A549 (cell line): ENCODE results near the gene IL20RA. TPM values are rescaled to one million over a fixed set of nuclear protein-coding genes. Genes with fewer than 3 reads are reported as not detected.

Experiments used
- ATAC-seq, 2 experiments: fragments of 200-7000 bp in 1 of 2; fragments of >200 bp in 1 of 2; cut with Nextera tagmentation in 1 of 2; cut with Tn5 transposase in 1 of 2; 3 replicates each; pipeline versions ENCODE4 v1.8.0 to v1.9.1; 2018 to 2020; ENCODE audit warnings: mild to moderate bottlenecking in 1 of 2, moderate library complexity in 1 of 2
- CTCF ChIA-PET: fragments of 300-600 bp; sonication (Branson Sonifier 250); formaldehyde crosslinking; extraction: SDS; loops from one replicate; lab custom pipeline; 2021; ENCODE audit warnings: antibody characterized with exemption, inconsistent platforms; lab: Yijun Ruan, JAX
- POLR2A ChIA-PET: fragments of 350-600 bp; formaldehyde crosslinking; extraction: SDS; loops from one replicate; lab custom pipeline; 2021; ENCODE audit warnings: antibody characterized with exemption, inconsistent platforms; lab: Yijun Ruan, JAX
- DNase-seq, 2 experiments: peaks; one replicate each; pipeline versions ENCODE4 v3.0.0 to v3.0.0-alpha.2; 2011 to 2016; ENCODE audit warnings: low read depth in 1 of 2, low spot score in 1 of 2
- FAIRE-seq: peaks from 2 replicates; lab custom pipeline; 2011; peaks lifted over from hg19 to GRCh38; lab: Jason Lieb, UNC
- H3K27ac ChIP-seq, 2 experiments: fragments of >200 bp; sonication (Bioruptor Twin); formaldehyde crosslinking; 3 replicates each; pipeline ENCODE4 v1.5.1; 2016 to 2017
- H3K4me1 ChIP-seq: fragments of >200 bp; sonication (Bioruptor Twin); formaldehyde crosslinking; 3 replicates; pipeline ENCODE4 v1.6.1; 2016
- H3K4me2 ChIP-seq: fragments of >200 bp; sonication (Bioruptor Twin); formaldehyde crosslinking; 3 replicates; pipeline ENCODE4 v1.6.1; 2016
- H3K4me3 ChIP-seq: fragments of >200 bp; sonication (Bioruptor Twin); formaldehyde crosslinking; 3 replicates; pipeline ENCODE4 v1.5.1; 2016
- H3K9me3 ChIP-seq: fragments of >200 bp; sonication (Bioruptor Twin); formaldehyde crosslinking; 3 replicates; pipeline ENCODE4 v1.6.1; 2016
- CEBPB ChIP-seq, 2 experiments: fragments of >200 bp in 1 of 2; sonication (Bioruptor Twin) in 1 of 2; formaldehyde crosslinking in 1 of 2; IDR thresholded peaks; 2 replicates each; pipeline ENCODE4 v1.6.1; 2012 to 2016
- CHD4 ChIP-seq: fragments of 200-600 bp; sonication (generic); IDR thresholded peaks from 2 replicates; pipeline ENCODE4 v1.6.1; 2016; ENCODE audit warnings: antibody characterized with exemption, mild to moderate bottlenecking, borderline replicate concordance
- EHF ChIP-seq: fragments of 250-450 bp; sonication (Bioruptor Pico); IDR thresholded peaks from 2 replicates; pipeline ENCODE4 v1.5.0; 2020; ENCODE audit warnings: mild to moderate bottlenecking
- EHMT2 ChIP-seq: fragments of 200-600 bp; sonication (generic); IDR thresholded peaks from 2 replicates; pipeline ENCODE4 v1.6.1; 2016; ENCODE audit warnings: antibody characterized with exemption, low read depth, mild to moderate bottlenecking, moderate library complexity
- ELK1 ChIP-seq: fragments of 150-350 bp; IDR thresholded peaks from 2 replicates; pipeline ENCODE4 v1.6.1; 2014; ENCODE audit warnings: low read depth, mild to moderate bottlenecking, low read length
- HDAC2 ChIP-seq: fragments of 200-600 bp; sonication (generic); IDR thresholded peaks from 2 replicates; pipeline ENCODE4 v1.6.1; 2016
- HMGXB4 ChIP-seq: fragments of 250-450 bp; sonication (Bioruptor Pico); IDR thresholded peaks from 2 replicates; pipeline ENCODE4 v1.5.0; 2021; ENCODE audit warnings: mild to moderate bottlenecking, moderate library complexity, borderline replicate concordance
- HOXA7 ChIP-seq: fragments of 250-450 bp; sonication (Bioruptor Pico); IDR thresholded peaks from 2 replicates; pipeline ENCODE4 v1.5.0; 2020; ENCODE audit warnings: mild to moderate bottlenecking, moderate library complexity
- HOXB13 ChIP-seq: fragments of 250-450 bp; sonication (Bioruptor Pico); IDR thresholded peaks from 2 replicates; pipeline ENCODE4 v1.5.0; 2020; ENCODE audit warnings: low read depth, mild to moderate bottlenecking, moderate library complexity
- HOXB5 ChIP-seq: fragments of 250-450 bp; sonication (Bioruptor Pico); IDR thresholded peaks from 2 replicates; pipeline ENCODE4 v1.5.0; 2020; ENCODE audit warnings: mild to moderate bottlenecking, moderate library complexity
- JUNB ChIP-seq: fragments of >200 bp; sonication (Bioruptor Twin); formaldehyde crosslinking; IDR thresholded peaks from 2 replicates; pipeline ENCODE4 v1.6.1; 2016
- KDM1A ChIP-seq: fragments of 200-600 bp; sonication (generic); IDR thresholded peaks from 2 replicates; pipeline ENCODE4 v1.6.1; 2016; ENCODE audit warnings: low read depth, mild to moderate bottlenecking
- KDM5A ChIP-seq: fragments of 200-600 bp; sonication (generic); IDR thresholded peaks from 2 replicates; pipeline ENCODE4 v1.6.1; 2016; ENCODE audit warnings: antibody characterized with exemption, mild to moderate bottlenecking
- MAZ ChIP-seq: fragments of 150-350 bp; IDR thresholded peaks from 2 replicates; pipeline ENCODE4 v1.6.1; 2014; ENCODE audit warnings: antibody characterized with exemption, low read depth, low read length, borderline replicate concordance
- MYC ChIP-seq: IDR thresholded peaks from 2 replicates; pipeline ENCODE4 v1.6.1; 2012; ENCODE audit warnings: mild to moderate bottlenecking, inconsistent platforms, low read length, improper control_type of control experiment, borderline replicate concordance
- NFE2L2 ChIP-seq: fragments of 150-350 bp; conservative IDR thresholded peaks from 2 replicates; pipeline ENCODE4 v1.6.1; 2014; ENCODE audit warnings: low read length
- NPAS2 ChIP-seq: fragments of 250-450 bp; sonication (Bioruptor Pico); IDR thresholded peaks from 2 replicates; pipeline ENCODE4 v1.8.0; 2022; ENCODE audit warnings: mild to moderate bottlenecking, moderate library complexity, borderline replicate concordance
- PBX3 ChIP-seq: IDR thresholded peaks from 2 replicates; pipeline ENCODE4 v1.6.1; 2012
- PHF8 ChIP-seq: fragments of 200-600 bp; sonication (generic); IDR thresholded peaks from 2 replicates; pipeline ENCODE4 v1.6.1; 2016; ENCODE audit warnings: low read depth, mild to moderate bottlenecking, antibody characterized with exemption, moderate library complexity, borderline replicate concordance
- RCOR1 ChIP-seq: fragments of 150-350 bp; IDR thresholded peaks from 2 replicates; pipeline ENCODE4 v1.6.1; 2014; ENCODE audit warnings: antibody characterized with exemption, low read length, low read depth
- RNF2 ChIP-seq: fragments of 200-600 bp; sonication (generic); IDR thresholded peaks from 2 replicates; pipeline ENCODE4 v1.6.1; 2016; ENCODE audit warnings: low read depth, mild to moderate bottlenecking, antibody characterized with exemption, moderate library complexity, borderline replicate concordance
- SMC3 ChIP-seq: fragments of >200 bp; sonication (Bioruptor Twin); formaldehyde crosslinking; IDR thresholded peaks from 3 replicates; pipeline ENCODE4 v1.6.1; 2018; ENCODE audit warnings: inconsistent platforms
- SREBF2 ChIP-seq: fragments of 450-650 bp; IDR thresholded peaks from 2 replicates; pipeline ENCODE4 v1.6.1; 2014; ENCODE audit warnings: mild to moderate bottlenecking, moderate library complexity
- TFCP2L1 ChIP-seq: fragments of 250-450 bp; sonication (Bioruptor Pico); IDR thresholded peaks from 2 replicates; pipeline ENCODE4 v1.5.0; 2021; ENCODE audit warnings: mild to moderate bottlenecking
- TP53 ChIP-seq: fragments of 250-450 bp; sonication (Bioruptor Pico); IDR thresholded peaks from 2 replicates; pipeline ENCODE4 v1.5.0; 2021; ENCODE audit warnings: mild to moderate bottlenecking, moderate library complexity
- USF2 ChIP-seq: fragments of 450-650 bp; IDR thresholded peaks from 2 replicates; pipeline ENCODE4 v1.6.1; 2014; ENCODE audit warnings: antibody characterized with exemption
- ZFP36 ChIP-seq: fragments of 450-650 bp; IDR thresholded peaks from 2 replicates; pipeline ENCODE4 v1.6.1; 2014; ENCODE audit warnings: borderline replicate concordance; ENCODE audit not compliant: partially characterized antibody
- ZSCAN20 ChIP-seq: fragments of 250-450 bp; sonication (Bioruptor Pico); IDR thresholded peaks from 2 replicates; pipeline ENCODE4 v1.8.0; 2022; ENCODE audit warnings: mild to moderate bottlenecking, moderate library complexity
- WGBS: methylation state at CpG from one replicate; pipeline ENCODE4 v1.1.6; 2017; ENCODE audit errors: missing lambda C conversion rate; 5-methylcytosine and 5-hydroxymethylcytosine counted together
- polyA plus RNA-seq, 4 experiments: library from polyadenylated mRNA; depleted of rRNA in 3 of 4; stranded (reverse); fragments of >200 nt; fragmentation: RNase III in 1 of 4; extraction: RNeasy Plus Mini Kit Qiagen cat#74134 plus additional on column Dnase treatment in 1 of 4; gene quantifications; 2 replicates in 3 of 4; 3 replicates in 1 of 4; pipeline ENCODE4 v1.2.3, GENCODE V29; 2011 to 2017

IL20RA gene
- polyA plus RNA-seq, 2 of the 4 experiments (the other 2 are of a cell fraction) = 0.08 TPM; not detected in 1

GRCh38 chr6:137070303-137070702 lies 25.5 kb upstream of the IL20RA start:
- WGBS = 17% methylated on average over 2 of the region's 5 CpGs
- POLR2A ChIA-PET = no interaction called here

GRCh38 chr6:137067399-137067798 lies 22.6 kb upstream of the IL20RA start:
- DNase-seq (no peak), FAIRE-seq (no peak), ATAC-seq (no peak)
- H3K4me1 ChIP-seq = no peaks in the 10 kb centered on the region
- no peak for TF ChIP-seq SREBF2
- no peak for TF ChIP-seq EHMT2
- TF ChIP-seq HMGXB4 = no peak
- TF ChIP-seq SMC3 = no peak
- TF ChIP-seq ZSCAN20 = no peak
- no peak for TF ChIP-seq USF2
- no peak for TF ChIP-seq HOXB5 (CRISPR knock-in tag)
- H3K4me2 ChIP-seq = no peak overlapping the region
- 39% methylated on average over 2 of the region's 2 CpGs for WGBS
- H3K27ac ChIP-seq = no peak overlapping the region
- 0 out of 3 replicates have a peak, but pooled peaks cover 5% of the 10 kb centered on the region for H3K9me3 ChIP-seq
- ChIA-PET POLR2A (no interaction called here), CTCF (no interaction called here)
- no peak overlapping the region for H3K4me3 ChIP-seq

More at GRCh38 chr6:137070303-137070702, 25.5 kb upstream of the IL20RA start:
- ATAC-seq = no peak
- TF ChIP-seq KDM1A = no peak
- TF ChIP-seq EHF (CRISPR knock-in tag) = no peak
- no peak for TF ChIP-seq HOXA7 (CRISPR knock-in tag)
- TF ChIP-seq JUNB = no peak
- no peak for TF ChIP-seq PHF8
- no peak for TF ChIP-seq SREBF2
- no peak for TF ChIP-seq HDAC2
- TF ChIP-seq KDM5A = no peak
- no peak for TF ChIP-seq ZFP36
- TF ChIP-seq, all 56 proteins: peak for 0
- DNase-seq (no peak), FAIRE-seq (no peak)
- Histone ChIP-seq H3K27ac (no peak overlapping the region), H3K4me2 (no peak overlapping the region), H3K4me1 (no peaks in the 10 kb centered on the region), H3K9me3 (0 out of 3 replicates have a peak, but pooled peaks cover 9% of the 10 kb centered on the region), H3K4me3 (no peak overlapping the region)
- CTCF ChIA-PET = interaction anchor here (0.8 kb wide), 1 partner anchor 1328 kb away, joined by 3 read pairs; no protein-coding TSS in a partner anchor

GRCh38 chr6:137058037-137058436 lies 13.3 kb upstream of the IL20RA start:
- WGBS = 75% methylated on average over 3 of the region's 3 CpGs

More at GRCh38 chr6:137058037-137058436, 13.3 kb upstream of the IL20RA start:
- Histone ChIP-seq H3K27ac (no peak overlapping the region), H3K4me2 (no peak overlapping the region), H3K9me3 (no peaks in the 10 kb centered on the region), H3K4me1 (no peaks in the 10 kb centered on the region), H3K4me3 (no peak overlapping the region)
- TF ChIP-seq RCOR1 = no peak
- no peak for TF ChIP-seq HOXB5 (CRISPR knock-in tag)
- TF ChIP-seq NFE2L2 = no peak
- TF ChIP-seq TP53 (CRISPR knock-in tag) = no peak
- no peak for TF ChIP-seq CEBPB (IDR thresholded peaks at IDR 0.05)
- no peak for TF ChIP-seq RNF2
- no peak for TF ChIP-seq CHD4
- no peak for TF ChIP-seq KDM5A
- TF ChIP-seq NPAS2 (CRISPR knock-in tag) = no peak
- no peak for TF ChIP-seq ZSCAN20
- no peak for TF ChIP-seq ELK1
- no peak for TF ChIP-seq HOXA7 (CRISPR knock-in tag)
- TF ChIP-seq MYC = no peak
- TF ChIP-seq TFCP2L1 = no peak
- TF ChIP-seq PHF8 = no peak
- no peak for TF ChIP-seq PBX3
- TF ChIP-seq MAZ = no peak
- no peak for TF ChIP-seq HOXB13 (CRISPR knock-in tag)
- ChIA-PET POLR2A (no interaction called here), CTCF (no interaction called here)
- DNase-seq = no peak
- FAIRE-seq = no peak
- ATAC-seq = no peak
